Loucy (cell line): Measurements from ENCODE around the gene FGR.

Source experiments
- EZH2phosphoT487 ChIP-seq: fragments of 200-600 bp; IDR thresholded peaks from 2 replicates; pipeline ENCODE4 v1.6.1; 2018; ENCODE audit warnings: antibody characterized with exemption, mild to moderate bottlenecking, moderate library complexity, borderline replicate concordance
- TF ChIP-seq, protein P1 (sequence below): fragments of 200-600 bp; sonication (generic); conservative IDR thresholded peaks from 2 replicates; pipeline ENCODE4 v1.5.1; 2014; ENCODE audit warnings: mild to moderate bottlenecking, antibody characterized with exemption, low read length

- TF ChIP-seq, protein P1, sequence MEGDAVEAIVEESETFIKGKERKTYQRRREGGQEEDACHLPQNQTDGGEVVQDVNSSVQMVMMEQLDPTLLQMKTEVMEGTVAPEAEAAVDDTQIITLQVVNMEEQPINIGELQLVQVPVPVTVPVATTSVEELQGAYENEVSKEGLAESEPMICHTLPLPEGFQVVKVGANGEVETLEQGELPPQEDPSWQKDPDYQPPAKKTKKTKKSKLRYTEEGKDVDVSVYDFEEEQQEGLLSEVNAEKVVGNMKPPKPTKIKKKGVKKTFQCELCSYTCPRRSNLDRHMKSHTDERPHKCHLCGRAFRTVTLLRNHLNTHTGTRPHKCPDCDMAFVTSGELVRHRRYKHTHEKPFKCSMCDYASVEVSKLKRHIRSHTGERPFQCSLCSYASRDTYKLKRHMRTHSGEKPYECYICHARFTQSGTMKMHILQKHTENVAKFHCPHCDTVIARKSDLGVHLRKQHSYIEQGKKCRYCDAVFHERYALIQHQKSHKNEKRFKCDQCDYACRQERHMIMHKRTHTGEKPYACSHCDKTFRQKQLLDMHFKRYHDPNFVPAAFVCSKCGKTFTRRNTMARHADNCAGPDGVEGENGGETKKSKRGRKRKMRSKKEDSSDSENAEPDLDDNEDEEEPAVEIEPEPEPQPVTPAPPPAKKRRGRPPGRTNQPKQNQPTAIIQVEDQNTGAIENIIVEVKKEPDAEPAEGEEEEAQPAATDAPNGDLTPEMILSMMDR, result no peak
- no peak for TF ChIP-seq EZH2phosphoT487
Measured at GRCh38 chr1:27632387-27633297, 2.3 kb downstream of the FGR start.
